ENCODE data around the gene LENG1.

DNA sequence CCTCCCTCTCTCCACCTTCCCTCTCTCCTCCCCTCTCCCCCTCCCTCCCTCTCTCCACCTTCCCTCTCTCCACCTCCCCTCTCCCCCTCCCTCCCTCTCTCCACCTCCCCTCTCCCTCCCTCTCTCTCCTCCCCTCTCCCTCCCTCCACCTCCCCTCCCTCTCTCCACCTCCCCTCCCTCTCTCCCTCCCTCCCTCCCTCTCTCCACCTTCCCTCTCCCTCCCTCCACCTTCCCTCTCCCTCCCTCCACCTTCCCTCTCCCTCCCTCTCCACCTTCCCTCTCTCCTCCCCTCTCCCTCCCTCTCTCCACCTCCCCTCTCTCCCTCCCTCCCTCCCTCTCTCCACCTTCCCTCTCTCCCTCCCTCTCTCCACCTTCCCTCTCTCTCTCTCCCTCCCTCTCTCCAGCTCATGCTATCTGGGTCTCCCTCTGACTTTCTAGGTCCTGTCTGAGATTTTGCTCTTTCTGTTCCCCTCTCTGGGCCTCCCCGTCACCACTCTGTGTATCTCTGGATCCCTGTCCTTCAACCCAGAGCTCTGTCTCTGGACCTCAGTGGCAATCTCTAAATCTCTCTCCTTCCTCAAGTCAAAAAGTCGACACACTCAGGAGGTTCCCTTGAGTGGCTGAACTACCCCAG lies 25.4 kb downstream of the LENG1 start:
- TF ChIP-seq, protein P1, sequence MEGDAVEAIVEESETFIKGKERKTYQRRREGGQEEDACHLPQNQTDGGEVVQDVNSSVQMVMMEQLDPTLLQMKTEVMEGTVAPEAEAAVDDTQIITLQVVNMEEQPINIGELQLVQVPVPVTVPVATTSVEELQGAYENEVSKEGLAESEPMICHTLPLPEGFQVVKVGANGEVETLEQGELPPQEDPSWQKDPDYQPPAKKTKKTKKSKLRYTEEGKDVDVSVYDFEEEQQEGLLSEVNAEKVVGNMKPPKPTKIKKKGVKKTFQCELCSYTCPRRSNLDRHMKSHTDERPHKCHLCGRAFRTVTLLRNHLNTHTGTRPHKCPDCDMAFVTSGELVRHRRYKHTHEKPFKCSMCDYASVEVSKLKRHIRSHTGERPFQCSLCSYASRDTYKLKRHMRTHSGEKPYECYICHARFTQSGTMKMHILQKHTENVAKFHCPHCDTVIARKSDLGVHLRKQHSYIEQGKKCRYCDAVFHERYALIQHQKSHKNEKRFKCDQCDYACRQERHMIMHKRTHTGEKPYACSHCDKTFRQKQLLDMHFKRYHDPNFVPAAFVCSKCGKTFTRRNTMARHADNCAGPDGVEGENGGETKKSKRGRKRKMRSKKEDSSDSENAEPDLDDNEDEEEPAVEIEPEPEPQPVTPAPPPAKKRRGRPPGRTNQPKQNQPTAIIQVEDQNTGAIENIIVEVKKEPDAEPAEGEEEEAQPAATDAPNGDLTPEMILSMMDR (IDR thresholded peaks at IDR 0.05; ENCODE audit: low read depth, low read length), result no peak
- no peak for TF ChIP-seq POLR2A (IDR thresholded peaks at IDR 0.05; ENCODE audit: extremely low read depth, insufficient read length)
- TF ChIP-seq, protein P2, sequence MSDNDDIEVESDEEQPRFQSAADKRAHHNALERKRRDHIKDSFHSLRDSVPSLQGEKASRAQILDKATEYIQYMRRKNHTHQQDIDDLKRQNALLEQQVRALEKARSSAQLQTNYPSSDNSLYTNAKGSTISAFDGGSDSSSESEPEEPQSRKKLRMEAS (IDR thresholded peaks at IDR 0.05; ENCODE audit: low read depth, low read length), result no peak
